ENCODE measurements around the gene WDR62.
"Not testable (repeated sequence)": the region's sequence is repeated elsewhere in the genome, so short reads cannot be mapped to it uniquely, and the experiment has no call there.

The WDR62 gene

DNA sequence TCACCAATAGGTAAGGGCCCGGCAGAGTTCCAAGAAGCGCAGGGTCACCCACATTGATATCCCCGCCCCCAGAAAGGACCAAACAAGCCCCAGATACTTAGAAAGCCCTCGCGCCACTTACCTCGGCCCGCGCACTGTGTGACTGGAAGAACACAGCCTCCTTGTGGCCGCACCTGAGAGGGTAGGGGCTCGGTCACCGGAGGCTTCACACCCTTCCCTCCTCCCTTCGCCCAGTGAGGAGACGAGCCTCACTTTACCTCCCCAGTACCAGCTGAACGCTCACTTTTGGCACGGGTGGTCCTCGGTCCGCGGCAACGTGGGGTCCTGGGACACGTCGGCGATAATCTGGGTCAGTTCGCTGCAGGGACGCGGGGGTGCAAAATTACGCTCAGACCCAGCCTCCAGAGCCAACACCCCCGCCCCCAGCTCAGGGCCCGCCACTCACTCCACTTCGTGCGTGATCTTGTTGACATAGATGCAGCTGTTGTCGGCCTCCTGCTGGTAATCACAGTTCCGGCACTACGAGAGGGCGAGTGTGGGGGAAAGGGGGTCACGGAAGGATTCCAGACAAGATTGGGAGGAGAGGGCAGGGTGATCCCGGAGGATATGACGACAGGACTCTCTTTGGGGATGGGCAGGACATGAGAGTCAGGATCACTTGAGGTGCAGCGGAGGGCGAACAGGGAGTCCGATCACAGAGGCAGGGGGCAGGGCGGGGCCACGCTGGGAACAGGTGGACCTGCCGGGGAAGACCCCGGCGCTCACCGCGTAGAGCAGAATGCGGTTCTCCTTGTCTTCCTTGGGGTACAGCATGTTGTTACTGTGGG, 59.4 kb downstream of the WDR62 start:
- DNase-seq = no peak

DNA sequence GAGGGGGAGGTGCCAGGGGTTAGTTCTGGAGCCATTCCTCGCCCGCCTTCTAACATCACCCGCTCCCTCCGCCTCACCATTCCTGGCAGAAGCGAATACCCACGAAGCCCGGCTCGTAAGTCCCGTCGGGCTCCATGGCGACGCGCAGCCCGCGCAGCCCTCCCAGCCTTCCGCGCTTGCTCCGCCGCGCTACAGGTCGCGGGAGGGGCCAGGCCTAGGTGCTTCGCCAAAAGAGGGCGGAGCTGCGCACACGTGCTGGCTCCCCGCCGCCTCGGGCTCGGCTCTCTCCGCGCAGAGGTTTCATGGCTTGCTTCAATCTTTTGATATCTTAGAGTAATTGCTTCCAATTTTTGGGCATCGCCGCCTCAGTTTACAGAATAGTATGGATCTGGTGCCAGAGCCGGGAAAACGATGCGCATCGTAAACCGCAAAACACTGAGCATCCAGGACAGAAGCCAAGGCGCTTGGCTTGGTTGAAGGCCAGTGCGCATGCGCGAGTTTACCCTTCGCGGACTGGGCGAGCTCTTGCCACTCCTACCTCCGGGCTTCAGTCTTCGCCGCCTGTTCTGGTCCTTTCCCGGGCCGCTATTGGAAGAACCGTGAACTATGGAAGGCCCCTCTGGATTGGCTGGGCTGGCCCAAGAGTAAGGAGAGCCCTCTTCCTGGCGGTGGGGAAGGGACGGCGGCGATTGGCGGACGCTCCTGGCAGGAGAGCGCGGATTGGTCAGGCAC, 60.2 kb downstream of the WDR62 start, which contains the start of gene POLR2I:
TSS of gene POLR2I (minus strand) at position 155 of the 732 bp plus-strand sequence. CDS start at position 136, 19 bp downstream.
- DNase-seq = peak; percentile 99

DNA sequence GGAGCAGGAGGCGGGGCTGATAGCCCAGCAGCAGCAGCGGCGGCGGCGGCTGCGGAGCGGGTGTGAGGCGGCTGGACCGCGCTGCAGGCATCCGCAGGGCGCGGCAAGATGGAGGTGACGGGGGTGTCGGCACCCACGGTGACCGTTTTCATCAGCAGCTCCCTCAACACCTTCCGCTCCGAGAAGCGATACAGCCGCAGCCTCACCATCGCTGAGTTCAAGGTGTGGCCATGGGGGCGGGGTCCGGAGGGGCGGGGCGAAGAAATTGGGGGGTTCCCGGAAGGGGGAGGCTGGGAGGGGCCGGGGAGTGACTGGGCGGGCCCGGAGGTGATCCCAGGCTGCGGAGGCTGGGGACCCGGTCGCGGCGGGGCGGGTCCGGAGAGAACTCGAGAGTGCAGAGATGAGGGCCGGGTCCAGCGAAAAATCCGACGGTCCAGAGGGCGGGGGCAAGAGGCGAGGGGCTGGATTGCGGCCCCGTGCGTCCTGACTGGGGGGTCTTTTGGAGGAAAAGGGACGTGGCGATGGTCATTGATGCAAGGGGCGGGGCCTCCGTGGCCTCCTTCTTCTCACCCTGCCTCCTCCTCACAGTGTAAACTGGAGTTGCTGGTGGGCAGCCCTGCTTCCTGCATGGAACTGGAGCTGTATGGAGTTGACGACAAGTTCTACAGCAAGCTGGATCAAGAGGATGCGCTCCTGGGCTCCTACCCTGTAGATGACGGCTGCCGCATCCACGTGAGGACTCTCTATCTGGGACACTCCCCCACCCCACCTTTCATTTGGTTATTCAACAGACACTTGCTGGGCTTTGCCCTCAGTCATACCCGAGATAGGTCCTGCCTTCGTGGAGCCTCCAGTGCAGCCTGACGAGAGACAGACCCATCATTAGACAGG, 61.0 kb downstream of the WDR62 start, which contains the start of gene TBCB:
TSS of gene TBCB (plus strand) at position 16 of the 891 bp plus-strand sequence. CDS start at position 109, 93 bp downstream.
- peak; percentile 67 for DNase-seq

DNA sequence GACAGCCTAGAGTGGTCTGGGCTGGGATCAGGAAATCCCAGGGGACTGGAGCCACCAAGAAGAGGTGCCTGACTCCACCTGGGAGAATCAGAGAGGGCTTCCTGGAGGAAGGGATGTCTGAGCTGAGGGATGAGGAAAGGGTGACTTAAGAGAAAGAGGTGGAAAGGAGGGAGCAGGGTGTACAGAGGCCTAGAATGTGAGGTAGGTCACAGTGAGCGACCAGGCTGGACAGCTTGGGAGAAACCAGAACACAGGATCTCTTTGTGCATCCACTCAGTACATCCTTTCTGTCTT, 61.6 kb downstream of the WDR62 start:
- no peak for DNase-seq

- no peak for DNase-seq
Observed at GRCh38 chr19:36120092-36120983, 65.6 kb downstream of the WDR62 start.

DNA sequence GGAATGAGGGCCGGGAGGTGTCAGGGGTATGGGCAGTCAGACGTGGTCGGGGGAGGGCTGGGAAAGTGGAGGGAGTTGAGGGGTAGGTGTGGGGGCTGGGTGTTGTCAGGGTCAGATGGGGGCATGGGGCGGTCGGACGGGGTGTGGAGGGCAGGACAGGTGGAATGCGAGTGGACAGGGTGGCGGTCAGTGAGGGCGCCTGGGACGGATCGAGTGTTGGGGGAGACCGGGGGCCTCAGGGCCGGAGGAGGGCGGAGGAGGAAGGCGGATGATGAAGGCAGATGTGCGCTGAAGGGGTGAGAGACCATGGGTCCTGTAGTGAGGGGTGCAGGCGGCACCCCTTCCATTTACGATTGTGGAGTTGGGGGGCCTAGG, 66.3 kb downstream of the WDR62 start:
- DNase-seq = no peak

GRCh38 chr19:36121486-36122124, 66.9 kb downstream of the WDR62 start:
- DNase-seq = no peak

- DNase-seq = no peak
Observed at GRCh38 chr19:36125557-36125956, 70.9 kb downstream of the WDR62 start.

- no peak for DNase-seq
Observed at GRCh38 chr19:36128392-36128736, 73.7 kb downstream of the WDR62 start.

GRCh38 chr19:36131221-36131620, 76.5 kb downstream of the WDR62 start:
- not testable (repeated sequence) for DNase-seq

GRCh38 chr19:36134867-36135266, 80.2 kb downstream of the WDR62 start:
- not testable (repeated sequence) for DNase-seq

DNA sequence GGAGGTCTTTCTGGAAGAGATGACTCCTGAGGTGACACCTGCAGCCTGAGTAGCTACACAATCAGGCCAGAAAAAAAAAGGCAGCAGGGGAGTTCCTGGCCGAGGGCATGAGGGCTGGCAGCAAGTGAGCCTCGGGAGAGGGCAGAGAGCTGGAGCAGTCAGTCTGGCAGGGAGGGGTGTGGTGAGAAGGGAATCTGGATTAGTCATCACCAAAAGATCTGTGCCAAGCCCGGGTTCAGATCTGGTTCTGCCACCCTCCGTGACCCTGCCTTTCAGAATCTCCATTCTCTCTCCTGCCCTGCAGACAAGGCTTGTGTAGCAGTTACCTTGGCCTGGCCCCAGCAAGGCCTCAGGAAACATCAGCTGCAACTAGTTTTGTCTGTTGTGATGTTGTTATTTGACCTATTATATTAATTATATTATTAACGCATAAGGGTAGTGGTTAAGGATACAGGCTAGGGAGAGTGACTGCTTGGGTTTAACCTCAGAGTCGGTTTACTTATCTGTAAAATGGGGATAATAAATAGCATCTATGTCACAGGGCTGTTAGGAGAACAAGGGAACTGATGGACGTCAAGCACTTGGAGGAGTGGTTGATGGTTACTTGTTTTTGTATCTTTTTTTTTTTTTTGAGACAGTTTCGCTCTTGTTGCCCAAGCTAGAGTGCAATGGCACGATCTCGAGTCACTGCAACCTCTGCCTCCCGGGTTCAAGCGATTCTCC, 82.4 kb downstream of the WDR62 start:
- DNase-seq = no peak

GRCh38 chr19:36139120-36139472, 84.4 kb downstream of the WDR62 start:
- DNase-seq = no peak

- peak; percentile 93 for DNase-seq
Observed at GRCh38 chr19:36139473-36140303, 85.0 kb downstream of the WDR62 start, which contains the start of gene CAPNS1. TSS of gene CAPNS1 (plus strand) at chr19:36140066. CDS start at chr19:36141012, 946 bp downstream.

- peak; percentile 76 for DNase-seq
Observed at GRCh38 chr19:36140304-36141038, 85.8 kb downstream of the WDR62 start.

DNA sequence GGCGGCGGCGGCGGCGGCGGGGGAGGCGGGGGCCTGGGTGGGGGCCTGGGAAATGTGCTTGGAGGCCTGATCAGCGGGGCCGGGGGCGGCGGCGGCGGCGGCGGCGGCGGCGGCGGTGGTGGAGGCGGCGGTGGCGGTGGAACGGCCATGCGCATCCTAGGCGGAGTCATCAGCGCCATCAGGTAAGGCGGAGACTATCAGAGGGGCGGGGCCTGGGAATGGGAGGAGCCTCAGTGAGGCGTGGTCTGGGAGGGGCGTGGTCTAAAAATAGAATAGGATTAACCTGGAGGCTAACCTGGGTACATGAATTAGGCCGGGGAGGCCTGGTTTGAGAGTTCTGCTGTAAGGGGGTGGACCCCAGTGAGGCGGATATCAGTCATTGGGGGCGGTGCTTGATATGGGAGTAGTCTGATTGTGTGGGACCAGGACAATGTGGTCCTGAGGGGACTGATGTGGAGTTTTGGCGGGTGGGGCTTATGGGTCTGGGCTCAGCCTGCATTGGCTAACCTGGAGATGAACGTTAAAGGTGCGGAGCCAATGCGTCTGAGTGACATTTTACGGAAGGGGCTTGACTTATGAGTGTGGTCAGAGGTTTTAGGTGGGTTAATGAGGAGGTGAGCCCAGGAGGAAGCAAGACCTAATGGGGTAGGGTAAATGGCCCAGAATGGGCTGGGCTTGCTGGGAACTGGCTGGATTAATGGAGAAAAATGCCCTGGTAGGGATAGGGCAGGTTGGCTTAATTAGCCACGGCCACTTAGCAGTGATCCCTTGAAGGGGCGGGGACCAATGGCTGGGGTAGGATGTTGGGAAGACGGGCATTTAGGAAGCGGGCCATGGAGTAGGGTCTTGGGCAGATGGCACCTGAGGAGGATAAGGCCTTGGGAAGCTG, 86.6 kb downstream of the WDR62 start:
- peak; percentile 86 for DNase-seq

DNA sequence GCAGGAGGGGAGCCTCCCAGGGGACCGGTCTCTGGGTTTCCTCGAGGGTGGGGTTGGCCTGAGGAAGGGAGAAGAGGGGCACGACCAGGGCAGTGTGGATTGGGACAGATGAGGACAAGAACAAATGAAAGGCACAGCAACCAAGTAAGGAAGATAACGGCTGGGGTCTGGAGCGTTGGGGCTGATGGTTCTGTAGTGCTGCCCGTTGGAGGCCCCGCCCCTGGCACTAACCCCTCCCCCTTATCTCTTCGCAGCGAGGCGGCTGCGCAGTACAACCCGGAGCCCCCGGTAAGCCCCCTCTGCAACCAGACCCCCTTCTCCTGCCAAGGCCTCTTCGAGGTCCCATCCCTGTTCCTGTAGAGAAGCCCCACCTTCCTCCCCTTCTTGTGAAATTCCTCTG, 87.3 kb downstream of the WDR62 start:
- no peak for DNase-seq

DNA sequence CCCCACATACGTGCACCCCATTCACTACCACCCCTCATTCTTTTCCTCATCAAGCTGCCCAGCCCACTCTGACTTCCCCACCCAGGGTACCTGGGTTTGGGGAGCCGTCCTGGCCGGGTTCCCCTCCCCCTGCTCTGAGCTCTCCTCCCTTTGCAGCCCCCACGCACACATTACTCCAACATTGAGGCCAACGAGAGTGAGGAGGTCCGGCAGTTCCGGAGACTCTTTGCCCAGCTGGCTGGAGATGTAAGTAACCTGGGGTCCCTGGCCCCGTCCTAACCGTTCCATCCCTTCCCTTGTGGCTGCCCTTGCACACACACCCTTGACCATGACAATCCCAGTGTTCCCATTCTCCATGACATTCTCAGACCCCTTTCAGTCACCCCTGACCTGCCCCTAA, 87.8 kb downstream of the WDR62 start:
- no peak for DNase-seq
